GM23248 (cell line): ENCODE measurements around the gene KRTAP26-1. TPM values are rescaled to one million over a fixed set of nuclear protein-coding genes. Genes with fewer than 3 reads are reported as not detected.

Experiments
- DNase-seq: peaks from one replicate; pipeline ENCODE4 v3.0.0-alpha.2; 2015
- H2AFZ ChIP-seq: fragments of 200-600 bp; sonication (generic); 2 replicates; pipeline ENCODE4 v1.6.1; 2016; ENCODE audit warnings: antibody characterized with exemption
- H3F3A ChIP-seq: fragments of 200-600 bp; sonication (generic); 2 replicates; pipeline ENCODE4 v1.6.1; 2016; ENCODE audit warnings: mild to moderate bottlenecking, antibody characterized with exemption, mixed run types; ENCODE audit not compliant: insufficient read depth
- H3K27ac ChIP-seq: fragments of 200-600 bp; sonication (generic); 2 replicates; pipeline ENCODE4 v1.5.1; 2016; ENCODE audit warnings: mild to moderate bottlenecking
- H3K27me3 ChIP-seq: fragments of 200-600 bp; sonication (generic); replicated peaks from 2 replicates; pipeline ENCODE4 v1.6.1; 2016; ENCODE audit warnings: mild to moderate bottlenecking; ENCODE audit not compliant: insufficient read depth
- H3K36me3 ChIP-seq: fragments of 200-600 bp; sonication (generic); 2 replicates; pipeline ENCODE4 v1.6.1; 2016; ENCODE audit warnings: low read depth, mild to moderate bottlenecking
- H3K4me1 ChIP-seq: fragments of 200-600 bp; sonication (generic); 2 replicates; pipeline ENCODE4 v1.6.1; 2016; ENCODE audit warnings: mild to moderate bottlenecking; ENCODE audit not compliant: insufficient read depth
- H3K4me2 ChIP-seq: fragments of 200-600 bp; sonication (generic); one replicate; pipeline ENCODE4 v1.6.1; 2016; ENCODE audit warnings: mild to moderate bottlenecking; ENCODE audit not compliant: unreplicated experiment
- H3K4me3 ChIP-seq: fragments of 200-600 bp; sonication (generic); 2 replicates; pipeline ENCODE4 v1.5.1; 2016; ENCODE audit warnings: mild to moderate bottlenecking
- H3K79me2 ChIP-seq: fragments of 200-600 bp; sonication (generic); 2 replicates; pipeline ENCODE4 v1.6.1; 2016; ENCODE audit warnings: mild to moderate bottlenecking; ENCODE audit not compliant: insufficient read depth
- H3K9ac ChIP-seq: fragments of 200-600 bp; sonication (generic); 2 replicates; pipeline ENCODE4 v1.6.1; 2016; ENCODE audit warnings: mild to moderate bottlenecking
- H3K9me2 ChIP-seq: fragments of 200-600 bp; sonication (generic); 2 replicates; pipeline ENCODE4 v1.6.1; 2016; ENCODE audit warnings: mixed run types, mild to moderate bottlenecking, moderate library complexity; ENCODE audit not compliant: insufficient read depth
- H3K9me3 ChIP-seq: fragments of 200-600 bp; sonication (generic); one replicate; pipeline ENCODE4 v1.6.1; 2017; ENCODE audit warnings: low read depth
- H4K20me1 ChIP-seq: fragments of 200-600 bp; sonication (generic); 2 replicates; pipeline ENCODE4 v1.6.0; 2016; ENCODE audit not compliant: insufficient read depth
- EZH2 ChIP-seq: fragments of 200-600 bp; sonication (generic); IDR thresholded peaks from 2 replicates; pipeline ENCODE4 v1.6.1; 2018; ENCODE audit warnings: antibody characterized with exemption, mild to moderate bottlenecking; ENCODE audit not compliant: insufficient read depth, poor library complexity, severe bottlenecking
- EZH2phosphoT487 ChIP-seq: fragments of 200-600 bp; sonication (generic); IDR thresholded peaks from 2 replicates; pipeline ENCODE4 v1.6.1; 2018; ENCODE audit warnings: antibody characterized with exemption, moderate library complexity, mild to moderate bottlenecking, low read depth; ENCODE audit not compliant: insufficient read depth
- WGBS, 2 experiments: methylation state at CpG; one replicate each; pipeline ENCODE4 v1.1.6; 2015 to 2017; ENCODE audit warnings: low lambda C conversion rate in 2 of 2, low coverage in 1 of 2; ENCODE audit errors: missing lambda C conversion rate in 2 of 2; 5-methylcytosine and 5-hydroxymethylcytosine counted together
- in situ Hi-C: fragments of 300-500 bp; cut with MboI; formaldehyde crosslinking; loops from 2 replicates; pipeline ENCODE4 v1.15.0; 2020
- polyA plus RNA-seq: library from polyadenylated mRNA; unstranded; fragments of >200 nt; fragmentation: Nextera tagmentation; extraction: Ambion mirVana; gene quantifications from 2 replicates; pipeline ENCODE4 v1.2.1, GENCODE V29; 2016
- total RNA-seq: library from RNA; depleted of rRNA; stranded (reverse); fragments of >200 nt; shearing (Covaris generic); gene quantifications from 2 replicates; pipeline ENCODE4 v1.2.3, GENCODE V29; 2014

The KRTAP26-1 gene
- total and polyA plus RNA-seq, 2 experiments from 2014 or later = not detected

GRCh38 chr21:30338717-30339116 is 18.6 kb upstream of the KRTAP26-1 start:
- DNase-seq = no peak
- in situ Hi-C loops = no loop called here

DNA sequence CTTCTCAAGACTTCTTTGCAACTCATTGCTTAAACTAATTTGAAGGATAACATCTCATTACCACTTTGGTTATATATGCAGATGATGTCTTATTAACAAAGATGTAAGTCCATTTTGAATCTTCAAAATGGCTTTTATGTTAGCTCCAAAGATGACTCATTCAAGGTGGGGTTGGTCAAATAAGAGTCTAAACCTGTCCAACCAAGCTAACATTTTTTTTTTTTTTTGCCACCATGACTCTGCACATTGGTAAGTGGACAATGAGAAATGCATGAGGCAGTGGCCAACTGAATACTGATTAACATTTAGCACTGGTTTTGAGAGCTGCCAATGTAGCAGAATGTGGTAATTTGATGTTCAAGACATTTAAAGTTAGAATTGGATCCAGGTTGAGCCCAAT is 17.7 kb upstream of the KRTAP26-1 start:
- no peak overlapping the region for H2AFZ ChIP-seq
- H3K9ac ChIP-seq = no peak overlapping the region
- TF ChIP-seq EZH2phosphoT487 = no peak
- H3K79me2 ChIP-seq = no peaks in the 10 kb centered on the region
- H3K36me3 ChIP-seq = no peaks in the 10 kb centered on the region
- no peaks in the 10 kb centered on the region for H3K9me2 ChIP-seq
- H3K27me3 ChIP-seq = no peaks in the 10 kb centered on the region
- no peak for DNase-seq
- H3K4me2 ChIP-seq = no peak overlapping the region
- H3F3A ChIP-seq = no peaks in the 10 kb centered on the region
- no peaks in the 10 kb centered on the region for H4K20me1 ChIP-seq
- H3K9me3 ChIP-seq = no peaks in the 10 kb centered on the region
- H3K27ac ChIP-seq = no peak overlapping the region
- in situ Hi-C loops = no loop called here
- no peaks in the 10 kb centered on the region for H3K4me1 ChIP-seq
- H3K4me3 ChIP-seq = no peak overlapping the region

More at GRCh38 chr21:30338717-30339116, 18.6 kb upstream of the KRTAP26-1 start:
- TF ChIP-seq EZH2 (no peak), EZH2phosphoT487 (no peak)
- Histone ChIP-seq H3K27ac (no peak overlapping the region), H3K79me2 (no peaks in the 10 kb centered on the region), H2AFZ (no peak overlapping the region), H3K4me3 (no peak overlapping the region), H3K36me3 (no peaks in the 10 kb centered on the region), H3K27me3 (no peaks in the 10 kb centered on the region), H3K4me1 (no peaks in the 10 kb centered on the region), H3F3A (no peaks in the 10 kb centered on the region), H3K9ac (no peak overlapping the region), H3K9me3 (no peaks in the 10 kb centered on the region), H3K9me2 (no peaks in the 10 kb centered on the region), H4K20me1 (no peaks in the 10 kb centered on the region), H3K4me2 (no peak overlapping the region)
- 73 to 75% methylated on average over 4 of the region's 4 CpGs for WGBS, 2 experiments

GRCh38 chr21:30337276-30337744 is 17.2 kb upstream of the KRTAP26-1 start, which contains the start of gene KRTAP27-1:
TSS of gene KRTAP27-1 (minus strand) at chr21:30337694. CDS start at chr21:30337668, 26 bp downstream.
- WGBS, 2 experiments = 48 to 53% methylated on average over 6 of the region's 6 CpGs
- H2AFZ ChIP-seq = no peak within 1 kb of the TSS
- in situ Hi-C loops = no loop called here

GRCh38 chr21:30336596-30336995 is 16.5 kb upstream of the KRTAP26-1 start:
- Histone ChIP-seq H3K9me2 (no peaks in the 10 kb centered on the region), H3K27ac (no peak overlapping the region), H3K4me1 (no peaks in the 10 kb centered on the region), H3K9ac (no peak overlapping the region), H3K9me3 (no peaks in the 10 kb centered on the region), H3K36me3 (no peaks in the 10 kb centered on the region), H2AFZ (no peak overlapping the region), H3F3A (no peaks in the 10 kb centered on the region), H3K4me3 (no peak overlapping the region), H3K79me2 (no peaks in the 10 kb centered on the region), H4K20me1 (no peaks in the 10 kb centered on the region), H3K4me2 (no peak overlapping the region), H3K27me3 (no peaks in the 10 kb centered on the region)
- TF ChIP-seq EZH2 = no peak
- TF ChIP-seq EZH2phosphoT487 = no peak
- in situ Hi-C loops = no loop called here
- WGBS, 2 experiments = 14 to 15% methylated on average over 2 of the region's 2 CpGs
- DNase-seq = peak; percentile 44

More at GRCh38 chr21:30337276-30337744, 17.2 kb upstream of the KRTAP26-1 start, which contains the start of gene KRTAP27-1:
- H3K9ac ChIP-seq = no peak within 1 kb of the TSS
- H3K9me2 ChIP-seq = no peaks in the 10 kb centered on the region
- TF ChIP-seq EZH2 (no peak), EZH2phosphoT487 (no peak)
- H3K27ac ChIP-seq = no peak within 1 kb of the TSS
- DNase-seq = no peak
- H3K4me2 ChIP-seq = no peak within 1 kb of the TSS
- H3K36me3 ChIP-seq = no peaks in the 10 kb centered on the region
- no peaks in the 10 kb centered on the region for H4K20me1 ChIP-seq
- no peaks in the 10 kb centered on the region for H3F3A ChIP-seq
- H3K4me1 ChIP-seq = no peaks in the 10 kb centered on the region
- H3K27me3 ChIP-seq = no peaks in the 10 kb centered on the region
- H3K4me3 ChIP-seq = no peak within 1 kb of the TSS
- H3K9me3 ChIP-seq = no peaks in the 10 kb centered on the region
- no peaks in the 10 kb centered on the region for H3K79me2 ChIP-seq

GRCh38 chr21:30333736-30334135 is 13.6 kb upstream of the KRTAP26-1 start:
- TF ChIP-seq EZH2phosphoT487 (no peak), EZH2 (no peak)
- DNase-seq = no peak
- no peak overlapping the region for H2AFZ ChIP-seq
- no peaks in the 10 kb centered on the region for H3K4me1 ChIP-seq
- H3F3A ChIP-seq = no peaks in the 10 kb centered on the region
- no peaks in the 10 kb centered on the region for H3K9me3 ChIP-seq
- in situ Hi-C loops = no loop called here
- 9 to 15% methylated on average over 3 of the region's 3 CpGs for WGBS, 2 experiments
- H3K9ac ChIP-seq = no peak overlapping the region
- H3K79me2 ChIP-seq = no peaks in the 10 kb centered on the region
- no peak overlapping the region for H3K27ac ChIP-seq
- no peaks in the 10 kb centered on the region for H3K9me2 ChIP-seq
- no peaks in the 10 kb centered on the region for H4K20me1 ChIP-seq
- H3K4me3 ChIP-seq = no peak overlapping the region
- H3K27me3 ChIP-seq = no peaks in the 10 kb centered on the region
- H3K36me3 ChIP-seq = no peaks in the 10 kb centered on the region
- no peak overlapping the region for H3K4me2 ChIP-seq
